G401.6 (cell line): ENCODE measurements around the gene SYT1.
"Not testable (repeated sequence)": the region's sequence is repeated elsewhere in the genome, so short reads cannot be mapped to it uniquely, and the experiment has no call there.

Experiments
- FAIRE-seq: peaks from 2 replicates; lab custom pipeline; 2012; peaks lifted over from hg19 to GRCh38; lab: Jason Lieb, UNC

Gene SYT1

GRCh38 chr12:79408689-79409088, 544.1 kb downstream of the SYT1 start:
- FAIRE-seq: no peak

GRCh38 chr12:79409562-79409961, 545.0 kb downstream of the SYT1 start:
- no peak for FAIRE-seq

GRCh38 chr12:79411791-79412190, 547.2 kb downstream of the SYT1 start:
- FAIRE-seq: no peak

GRCh38 chr12:79413796-79414195, 549.2 kb downstream of the SYT1 start:
- no peak for FAIRE-seq

GRCh38 chr12:79414252-79414651, 549.7 kb downstream of the SYT1 start:
- no peak for FAIRE-seq

GRCh38 chr12:79415321-79415720, 550.7 kb downstream of the SYT1 start:
- no peak for FAIRE-seq

- FAIRE-seq: peak; percentile 94
Measured at GRCh38 chr12:79415746-79416435, 551.3 kb downstream of the SYT1 start.

- peak; percentile 99 for FAIRE-seq
Measured at GRCh38 chr12:79420146-79420618, 555.6 kb downstream of the SYT1 start.

- FAIRE-seq: no peak
Measured at GRCh38 chr12:79421236-79421740, 556.7 kb downstream of the SYT1 start.

- FAIRE-seq: peak; percentile 15
Measured at GRCh38 chr12:79422060-79422812, 557.7 kb downstream of the SYT1 start.

GRCh38 chr12:79423560-79423959, 559.0 kb downstream of the SYT1 start:
- no peak for FAIRE-seq

- FAIRE-seq: peak; percentile 98
Measured at GRCh38 chr12:79424109-79424721, 559.6 kb downstream of the SYT1 start.

- FAIRE-seq: peak; percentile 92
Measured at GRCh38 chr12:79426121-79426520, 561.5 kb downstream of the SYT1 start.

GRCh38 chr12:79426744-79427143, 562.2 kb downstream of the SYT1 start:
- FAIRE-seq: not testable (repeated sequence)

GRCh38 chr12:79433465-79434072, 569.0 kb downstream of the SYT1 start:
- peak; percentile 85 for FAIRE-seq

- no peak for FAIRE-seq
Measured at GRCh38 chr12:79434561-79434960, 570.0 kb downstream of the SYT1 start.

GRCh38 chr12:79435742-79436141, 571.2 kb downstream of the SYT1 start:
- FAIRE-seq: no peak

- no peak for FAIRE-seq
Measured at GRCh38 chr12:79438480-79439174, 574.1 kb downstream of the SYT1 start.

GRCh38 chr12:79439175-79439825, 574.7 kb downstream of the SYT1 start:
- FAIRE-seq: no peak

- no peak for FAIRE-seq
Measured at GRCh38 chr12:79441534-79441933, 577.0 kb downstream of the SYT1 start.

GRCh38 chr12:79442396-79442795, 577.8 kb downstream of the SYT1 start:
- peak; percentile 11 for FAIRE-seq
